Measurements from ENCODE around the gene TRPM4.
A peak's percentile ranks its signal among the peaks of the same experiment; 100 is the strongest.
"Not testable (repeated sequence)": the region's sequence is repeated elsewhere in the genome, so short reads cannot be mapped to it uniquely, and the experiment has no call there.

Gene TRPM4

GRCh38 chr19:49157445-49158224 is at the start of gene TRPM4:
Gene TRPM4, plus strand, starts transcription at chr19:49157792. Its CDS starts 75 bp downstream, at chr19:49157867.
- peak; percentile 83 for DNase-seq (ENCODE audit: low read depth)

GRCh38 chr19:49109051-49109450 is 48.5 kb upstream of the TRPM4 start:
- DNase-seq (ENCODE audit: low read depth), result no peak

GRCh38 chr19:49109569-49110233 is 47.9 kb upstream of the TRPM4 start:
- DNase-seq (ENCODE audit: low read depth), result no peak

GRCh38 chr19:49110567-49110966 is 47.0 kb upstream of the TRPM4 start:
- peak; percentile 65 for DNase-seq (ENCODE audit: low read depth)

- DNase-seq (ENCODE audit: low read depth), result no peak
Observed at GRCh38 chr19:49111218-49111998, 46.2 kb upstream of the TRPM4 start.

GRCh38 chr19:49113762-49114629 is 43.6 kb upstream of the TRPM4 start, which contains the start of gene LIN7B:
Gene LIN7B, plus strand, starts transcription at chr19:49114370. Its CDS starts 35 bp downstream, at chr19:49114405.
- DNase-seq (ENCODE audit: low read depth), result peak; percentile 76

- peak; percentile 68 for DNase-seq (ENCODE audit: low read depth)
Observed at GRCh38 chr19:49114630-49115363, 42.8 kb upstream of the TRPM4 start.

- no peak for DNase-seq (ENCODE audit: low read depth)
Observed at GRCh38 chr19:49116544-49116943, 41.0 kb upstream of the TRPM4 start.

GRCh38 chr19:49117677-49118564 is 39.7 kb upstream of the TRPM4 start:
- no peak for DNase-seq (ENCODE audit: low read depth)

- DNase-seq (ENCODE audit: low read depth), result peak; percentile 94
Observed at GRCh38 chr19:49118565-49119410, 38.8 kb upstream of the TRPM4 start, which contains the start of gene C19orf73. Gene C19orf73, minus strand, starts transcription at chr19:49119143. Its CDS starts 121 bp downstream, at chr19:49119022.

- DNase-seq (ENCODE audit: low read depth), result peak; percentile 76
Observed at GRCh38 chr19:49119411-49120324, 37.9 kb upstream of the TRPM4 start, which contains the start of gene PPFIA3. Gene PPFIA3, plus strand, starts transcription at chr19:49119544. Its CDS starts 8,330 bp downstream, at chr19:49127874.

GRCh38 chr19:49120325-49120683 is 37.3 kb upstream of the TRPM4 start:
- no peak for DNase-seq (ENCODE audit: low read depth)

- DNase-seq (ENCODE audit: low read depth), result no peak
Observed at GRCh38 chr19:49120868-49121267, 36.7 kb upstream of the TRPM4 start.

GRCh38 chr19:49121841-49122240 is 35.8 kb upstream of the TRPM4 start:
- peak; percentile 36 for DNase-seq (ENCODE audit: low read depth)

- not testable (repeated sequence) for DNase-seq (ENCODE audit: low read depth)
Observed at GRCh38 chr19:49123285-49123684, 34.3 kb upstream of the TRPM4 start.

GRCh38 chr19:49125025-49125731 is 32.4 kb upstream of the TRPM4 start:
- DNase-seq (ENCODE audit: low read depth), result no peak

- no peak for DNase-seq (ENCODE audit: low read depth)
Observed at GRCh38 chr19:49126575-49126974, 31.0 kb upstream of the TRPM4 start.

All from EH (cell line).